MCF 10A (cell line): ENCODE measurements around the gene C15orf40. TPM values are rescaled to one million over a fixed set of nuclear protein-coding genes. Genes with fewer than 3 reads are reported as not detected.
"Not testable (repeated sequence)": the region's sequence is repeated elsewhere in the genome, so short reads cannot be mapped to it uniquely, and the experiment has no call there.

Source experiments
- BruUV-seq: library from RNA; stranded (reverse); fragments of 400-500 nt; replicated peaks from 2 replicates; lab custom pipeline; 2021; lab: Mats Ljungman, UMichigan
- CTCF ChIA-PET: fragments of 300-600 bp; sonication (Branson Sonifier 250); formaldehyde crosslinking; extraction: SDS; loops from one replicate; lab custom pipeline; 2021; ENCODE audit warnings: antibody characterized with exemption, inconsistent platforms; lab: Yijun Ruan, JAX
- POLR2A ChIA-PET: fragments of 300-600, 350-650 bp; sonication (Branson Sonifier 250); formaldehyde crosslinking; extraction: SDS; loops from one replicate; lab custom pipeline; 2020; ENCODE audit warnings: antibody characterized with exemption, inconsistent platforms; lab: Yijun Ruan, JAX
- DNase-seq: peaks from one replicate; pipeline ENCODE4 v3.0.0-alpha.2; 2018; ENCODE audit not compliant: unreplicated experiment
- H3K27ac Mint-ChIP-seq: one replicate; pipeline ENCODE4 v1.8.0; 2022; ENCODE audit warnings: mild to moderate bottlenecking, low read depth, mixed read lengths; ENCODE audit not compliant: unreplicated experiment
- H3K27me3 Mint-ChIP-seq: one replicate; pipeline ENCODE4 v1.8.0; 2022; ENCODE audit warnings: mixed read lengths; ENCODE audit not compliant: insufficient read depth, unreplicated experiment
- H3K36me3 Mint-ChIP-seq: one replicate; pipeline ENCODE4 v1.8.0; 2022; ENCODE audit warnings: mild to moderate bottlenecking, moderate library complexity, mixed read lengths; ENCODE audit not compliant: insufficient read depth, unreplicated experiment
- H3K4me1 Mint-ChIP-seq: one replicate; pipeline ENCODE4 v1.8.0; 2022; ENCODE audit warnings: mixed read lengths; ENCODE audit not compliant: insufficient read depth, unreplicated experiment
- H3K4me3 Mint-ChIP-seq: one replicate; pipeline ENCODE4 v1.8.0; 2022; ENCODE audit warnings: mild to moderate bottlenecking, moderate library complexity, mixed read lengths; ENCODE audit not compliant: unreplicated experiment
- H3K9me3 Mint-ChIP-seq: one replicate; pipeline ENCODE4 v1.8.0; 2022; ENCODE audit warnings: mixed read lengths; ENCODE audit not compliant: unreplicated experiment
- CTCF ChIP-seq: fragments of 200-600 bp; IDR thresholded peaks from one replicate; pipeline ENCODE4 v1.8.0; 2022; ENCODE audit warnings: antibody characterized with exemption, mild to moderate bottlenecking; ENCODE audit not compliant: unreplicated experiment
- intact Hi-C: fragments of 100-400 bp; cut with micrococcal nuclease; formaldehyde crosslinking; loops from 2 replicates; pipeline ENCODE4 v1.14.1; 2022
- total RNA-seq: library from RNA; stranded (reverse); gene quantifications from 2 replicates; pipeline ENCODE4 v1.2.3, GENCODE V29; 2022

C15orf40 gene
- total RNA-seq, 1 experiment from 2014 or later, result 39.3 TPM

DNA sequence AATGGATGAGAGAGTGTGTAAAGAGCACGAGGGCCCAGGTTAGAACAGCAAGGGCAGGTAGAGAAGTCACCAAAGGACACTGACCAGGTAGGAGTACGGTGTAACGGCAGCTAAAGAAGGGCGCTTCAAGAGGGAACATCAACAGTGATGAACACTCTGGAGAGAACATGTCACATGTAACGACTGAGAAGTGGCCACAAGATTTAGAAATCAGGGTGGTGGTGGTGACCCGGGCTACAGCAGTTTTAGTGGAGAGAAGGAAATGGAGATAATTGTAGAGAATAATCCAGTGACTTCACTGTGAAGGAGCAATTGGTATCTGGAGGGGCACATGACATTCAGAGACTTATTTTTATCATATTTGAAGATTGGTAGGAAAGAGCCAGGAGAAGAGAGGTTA, 1.2 kb upstream of the C15orf40 start:
- no peak for TF ChIP-seq CTCF
- H3K9me3 Mint-ChIP-seq, result no peaks in the 10 kb centered on the region
- peaks cover 24% of the 10 kb centered on the region for H3K4me1 Mint-ChIP-seq
- DNase-seq, result no peak
- intact Hi-C loops, result loop anchor here (5.0 kb wide), 1 partner anchor 55 kb away; the partner anchor contains the start of gene BTBD1
- peak overlapping the region; percentile 82 for H3K4me3 Mint-ChIP-seq
- no TSS peak for BruUV-seq
- H3K27me3 Mint-ChIP-seq, result no peaks in the 10 kb centered on the region
- H3K36me3 Mint-ChIP-seq, result peaks cover 32% of the 10 kb centered on the region
- no peak overlapping the region for H3K27ac Mint-ChIP-seq
- ChIA-PET CTCF (interaction anchor here (0.7 to 3.5 kb wide), 6 partner anchors 9 to 426 kb away, joined by 3 to 21 read pairs (median 6); partner anchors contain the start of gene RAMAC), POLR2A (interaction anchor here (0.5 to 3.3 kb wide), 7 partner anchors 13 to 472 kb away, joined by 3 to 26 read pairs (median 11); partner anchors contain the start of genes RAMAC and RPS17)

- no peak for TF ChIP-seq CTCF
- H3K4me1 Mint-ChIP-seq, result peaks cover 24% of the 10 kb centered on the region
- H3K36me3 Mint-ChIP-seq, result peaks cover 32% of the 10 kb centered on the region
- ChIA-PET CTCF (interaction anchor here (0.6 to 3.5 kb wide), 20 partner anchors 10 to 978 kb away, joined by 3 to 24 read pairs (median 4); partner anchors contain the start of gene RAMAC), POLR2A (interaction anchor here (0.6 to 3.3 kb wide), 20 partner anchors 8 to 476 kb away, joined by 3 to 26 read pairs (median 6); partner anchors contain the start of genes BTBD1, RAMAC, RPS17 and WHAMM)
- H3K27ac Mint-ChIP-seq, result peak overlapping the region; percentile 82
- intact Hi-C loops, result loop anchor here (5.0 kb wide), 1 partner anchor 55 kb away; the partner anchor contains the start of gene BTBD1
- no peaks in the 10 kb centered on the region for H3K27me3 Mint-ChIP-seq
- H3K4me3 Mint-ChIP-seq, result peak overlapping the region; percentile 82
- TSS peak; percentile 79 for BruUV-seq
- H3K9me3 Mint-ChIP-seq, result no peaks in the 10 kb centered on the region
- DNase-seq, result no peak
Observed at GRCh38 chr15:83012076-83012426, 612 bp upstream of the C15orf40 start.

DNA sequence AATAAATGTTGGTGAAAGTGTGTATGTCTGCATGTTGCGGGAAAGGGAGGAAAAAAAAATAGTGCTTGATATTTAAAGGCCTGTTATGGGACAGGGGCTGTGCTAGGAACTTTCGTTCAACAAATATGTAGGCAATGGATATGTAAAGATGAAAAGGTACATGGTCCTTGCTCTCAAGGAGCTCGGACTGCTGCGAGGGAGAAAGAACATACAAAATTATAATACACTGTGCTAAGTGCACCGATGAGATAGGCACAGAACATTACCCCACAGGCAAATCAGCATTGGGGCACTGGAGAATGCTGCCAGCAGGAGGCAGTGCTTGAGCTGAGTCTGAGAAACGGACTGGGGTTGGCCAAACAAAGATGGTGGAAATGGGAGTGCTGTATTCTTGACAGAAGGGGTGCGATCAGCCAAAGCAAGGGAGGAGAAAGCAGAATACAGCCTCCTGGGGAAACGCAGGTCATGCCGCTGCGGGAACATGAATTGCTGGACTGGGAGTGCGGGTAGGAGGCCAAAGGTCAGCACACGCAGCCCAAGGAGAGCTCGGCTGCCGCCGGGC, 649 bp downstream of the C15orf40 start:
- TSS peak; percentile 32 for BruUV-seq
- CTCF ChIA-PET, result interaction anchor here (0.6 to 3.5 kb wide), 36 partner anchors 7 to 926 kb away, joined by 3 to 24 read pairs (median 4); partner anchors contain the start of gene RAMAC

GRCh38 chr15:83000672-83001031, 10.8 kb downstream of the C15orf40 start:
- H3K36me3 Mint-ChIP-seq, result peaks cover 11% of the 10 kb centered on the region
- CTCF ChIA-PET, result interaction anchor here (0.6 to 3.7 kb wide), 23 partner anchors 10 to 469 kb away, joined by 3 to 47 read pairs (median 4); partner anchors contain the start of genes C15orf40 and RAMAC
- H3K27ac Mint-ChIP-seq, result peak overlapping the region; percentile 69
- H3K27me3 Mint-ChIP-seq, H3K4me1 Mint-ChIP-seq, H3K9me3 Mint-ChIP-seq, BruUV-seq, DNase-seq: not testable (repeated sequence)
- H3K4me3 Mint-ChIP-seq, result peak overlapping the region; percentile 67
- intact Hi-C loops, result loop anchor here (1.0 kb wide), 1 partner anchor 151 kb away; no protein-coding TSS in a partner anchor
- POLR2A ChIA-PET, result interaction anchor here (0.7 to 2.2 kb wide), 10 partner anchors 10 to 462 kb away, joined by 3 to 13 read pairs (median 4); partner anchors contain the start of genes C15orf40 and RAMAC

More for the DNA sequence above, 649 bp downstream of the C15orf40 start:
- Mint-ChIP-seq H3K27me3 (no peaks in the 10 kb centered on the region), H3K27ac (peak overlapping the region; percentile 82), H3K9me3 (no peaks in the 10 kb centered on the region), H3K36me3 (peaks cover 37% of the 10 kb centered on the region), H3K4me3 (peak overlapping the region; percentile 82), H3K4me1 (peaks cover 24% of the 10 kb centered on the region)
- DNase-seq, result peak; percentile 70
- POLR2A ChIA-PET, result interaction anchor here (0.6 to 3.3 kb wide), 21 partner anchors 9 to 475 kb away, joined by 3 to 26 read pairs (median 5); partner anchors contain the start of genes BTBD1, RAMAC, RPS17 and WHAMM
- intact Hi-C loops, result loop anchor here (1.0 to 5.0 kb wide), 4 partner anchors 57 to 548 kb away; partner anchors contain the start of gene BTBD1
- TF ChIP-seq CTCF, result peak; percentile 67
